Measurements from ENCODE around the gene MEGF11.
"Not testable (repeated sequence)": the region's sequence is repeated elsewhere in the genome, so short reads cannot be mapped to it uniquely, and the experiment has no call there.

Gene MEGF11

DNA sequence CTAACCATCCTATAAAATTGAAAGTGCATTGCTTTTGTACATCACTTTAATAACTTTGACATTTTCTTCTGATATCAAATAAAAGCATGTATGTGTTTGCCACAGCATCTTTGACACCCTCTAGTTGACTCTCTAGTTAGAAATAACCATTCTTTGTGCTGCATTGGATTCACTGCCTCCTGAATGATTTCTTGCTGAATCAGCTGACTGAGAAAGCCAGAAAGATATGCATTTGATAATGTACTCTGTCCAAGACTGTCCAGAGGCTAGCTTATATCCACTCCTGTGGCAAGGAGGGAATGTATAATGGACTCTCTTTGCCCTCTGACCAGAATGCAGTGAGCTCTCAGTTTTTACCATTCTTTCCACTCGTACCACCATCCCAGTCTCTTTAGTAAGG lies 378.1 kb downstream of the MEGF11 start:
- in situ Hi-C loops (cut with MboI; ENCODE audit: low pct_unique_long_range_greater_than_20kb, low sequenced_read_pairs) = no loop called here
- DNase-seq = no peak

DNA sequence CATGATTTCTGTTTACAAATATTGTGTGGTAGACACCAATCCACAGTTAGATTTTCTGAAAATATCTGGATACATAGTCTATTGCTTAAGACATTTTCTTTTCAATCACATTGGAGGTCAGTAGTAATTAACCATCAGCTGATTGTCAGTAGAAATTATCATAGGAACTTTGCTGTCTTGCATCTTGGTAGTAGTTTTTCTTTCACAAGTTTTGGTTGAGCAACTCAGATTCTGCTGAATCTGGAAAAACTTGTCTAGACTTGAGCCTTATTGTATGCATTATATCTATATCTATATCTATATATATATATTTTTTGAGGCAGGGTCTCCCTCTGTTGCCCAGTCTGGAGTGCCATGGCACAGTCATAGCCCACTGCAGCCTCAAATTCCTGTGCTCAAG lies 380.3 kb downstream of the MEGF11 start:
- no peak for DNase-seq
- in situ Hi-C loops (cut with MboI; ENCODE audit: low pct_unique_long_range_greater_than_20kb, low sequenced_read_pairs) = no loop called here

DNA sequence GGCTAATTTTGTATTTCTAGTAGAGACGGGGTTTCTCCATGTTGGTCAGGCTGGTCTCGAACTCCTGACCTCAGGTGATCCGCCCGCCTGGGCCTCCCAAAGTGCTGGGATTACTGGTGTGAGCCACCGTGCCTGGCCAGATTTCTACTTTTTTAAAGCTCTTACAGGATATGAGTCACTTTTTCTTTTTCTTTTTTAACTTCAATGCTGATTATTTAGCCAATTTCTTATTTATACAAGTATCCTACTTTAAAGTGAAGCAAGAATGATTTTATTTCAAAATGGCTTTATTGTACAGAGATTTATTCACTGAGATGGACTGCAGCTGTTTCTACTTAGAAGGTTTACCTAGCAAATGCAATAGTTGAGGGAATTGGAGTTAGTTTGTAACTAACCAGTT lies 381.0 kb downstream of the MEGF11 start:
- DNase-seq; in situ Hi-C loops (cut with MboI; ENCODE audit: low pct_unique_long_range_greater_than_20kb, low sequenced_read_pairs): not testable (repeated sequence)

DNA sequence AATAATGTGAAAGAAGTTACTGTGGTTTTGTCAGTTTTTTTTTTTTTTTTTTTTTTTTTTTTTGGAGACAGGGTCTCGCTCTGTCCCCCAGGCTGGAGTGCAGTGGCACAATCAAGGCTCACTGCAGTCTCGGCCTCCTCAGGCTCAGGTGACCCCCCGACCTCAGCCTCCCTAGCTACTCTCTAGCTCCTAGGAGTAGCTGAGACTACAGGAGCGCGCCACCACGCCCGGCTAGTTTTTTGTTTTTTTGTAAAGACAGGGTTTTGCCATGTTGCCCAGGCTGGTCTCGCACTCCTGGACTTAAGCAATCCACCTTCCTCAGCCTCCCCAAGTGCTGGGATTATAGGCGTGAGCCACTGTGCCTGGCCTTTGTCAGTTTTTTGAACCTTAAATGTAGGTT lies 381.7 kb downstream of the MEGF11 start:
- DNase-seq; in situ Hi-C loops (cut with MboI; ENCODE audit: low pct_unique_long_range_greater_than_20kb, low sequenced_read_pairs): not testable (repeated sequence)

GRCh38 chr15:65870889-65871533 lies 382.5 kb downstream of the MEGF11 start:
- in situ Hi-C loops (cut with MboI; ENCODE audit: low pct_unique_long_range_greater_than_20kb, low sequenced_read_pairs) = no loop called here
- DNase-seq = peak; percentile 62

GRCh38 chr15:65869954-65870871 lies 383.3 kb downstream of the MEGF11 start:
- in situ Hi-C loops (cut with MboI; ENCODE audit: low pct_unique_long_range_greater_than_20kb, low sequenced_read_pairs) = no loop called here
- DNase-seq = peak; percentile 68

- DNase-seq = peak; percentile 100
- in situ Hi-C loops (cut with MboI; ENCODE audit: low pct_unique_long_range_greater_than_20kb, low sequenced_read_pairs) = no loop called here
Observed at GRCh38 chr15:65869126-65869953, 384.2 kb downstream of the MEGF11 start, which contains the start of gene RAB11A. TSS of gene RAB11A (plus strand) at chr15:65869491. CDS start at chr15:65869586, 95 bp downstream.

DNA sequence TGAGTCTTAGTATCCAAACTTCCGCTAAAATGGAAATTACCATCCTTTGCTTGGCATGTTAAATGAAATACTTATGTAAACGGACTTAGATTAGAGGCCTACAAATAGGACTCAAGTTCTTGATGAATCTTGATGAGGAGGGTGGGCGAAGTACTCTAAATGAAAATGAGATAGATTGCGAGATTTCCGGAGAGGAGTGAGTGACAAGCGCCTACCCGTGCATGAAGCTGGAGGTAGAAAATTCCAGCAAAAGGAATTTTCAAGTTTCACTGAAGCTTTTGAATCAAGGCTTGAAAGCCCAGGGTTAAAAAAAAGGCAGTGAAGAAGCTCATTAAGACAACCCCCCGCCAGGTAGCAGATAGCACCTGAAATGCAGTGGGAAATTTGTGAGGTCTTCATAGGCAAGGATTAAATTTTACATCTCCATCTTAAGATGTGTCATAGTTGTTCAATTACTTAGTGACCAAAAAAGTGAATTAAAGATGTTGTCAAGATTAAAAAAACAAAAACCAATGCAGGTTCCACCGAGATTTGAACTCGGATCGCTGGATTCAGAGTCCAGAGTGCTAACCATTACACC lies 384.9 kb downstream of the MEGF11 start:
- no peak for DNase-seq
- in situ Hi-C loops (cut with MboI; ENCODE audit: low pct_unique_long_range_greater_than_20kb, low sequenced_read_pairs) = no loop called here

DNA sequence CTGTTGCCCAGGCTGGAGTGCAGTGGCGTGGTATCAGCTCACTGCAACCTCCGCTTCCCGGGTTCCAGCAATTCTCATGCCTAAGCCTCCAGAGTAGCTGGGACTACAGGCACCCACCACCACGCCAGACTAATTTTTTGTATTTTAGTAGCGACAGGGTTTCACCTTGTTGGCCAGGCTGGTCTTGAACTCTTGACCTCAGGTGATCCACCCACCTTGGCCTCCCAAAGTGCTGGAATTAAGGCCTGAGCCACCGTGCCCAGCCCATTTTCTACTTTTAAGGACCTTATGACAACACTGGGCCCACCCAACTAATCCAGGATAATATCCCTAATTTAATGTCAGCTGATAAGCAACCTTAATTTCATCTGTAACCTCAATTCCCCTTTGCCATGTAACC lies 385.6 kb downstream of the MEGF11 start:
- DNase-seq; in situ Hi-C loops (cut with MboI; ENCODE audit: low pct_unique_long_range_greater_than_20kb, low sequenced_read_pairs): not testable (repeated sequence)

DNA sequence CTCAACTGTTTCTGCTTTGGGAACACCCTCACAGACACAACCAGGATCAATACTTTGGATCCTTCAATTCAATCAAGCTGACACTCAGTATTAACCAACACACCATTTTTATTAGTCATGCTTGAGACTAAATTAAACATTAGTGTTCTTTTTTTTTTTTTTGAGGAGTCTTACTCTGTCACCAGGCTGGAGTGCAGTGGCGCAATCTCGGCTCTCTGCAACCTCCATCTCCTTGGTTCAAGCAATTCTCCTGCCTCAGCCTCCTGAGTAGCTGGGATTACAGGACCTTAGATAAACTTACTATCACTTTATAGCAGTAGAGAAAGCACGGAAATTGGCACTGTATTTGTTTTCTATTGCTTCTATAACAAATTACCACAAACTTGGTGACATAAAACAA lies 386.3 kb downstream of the MEGF11 start:
- DNase-seq = no peak
- in situ Hi-C loops (cut with MboI; ENCODE audit: low pct_unique_long_range_greater_than_20kb, low sequenced_read_pairs) = no loop called here

DNA sequence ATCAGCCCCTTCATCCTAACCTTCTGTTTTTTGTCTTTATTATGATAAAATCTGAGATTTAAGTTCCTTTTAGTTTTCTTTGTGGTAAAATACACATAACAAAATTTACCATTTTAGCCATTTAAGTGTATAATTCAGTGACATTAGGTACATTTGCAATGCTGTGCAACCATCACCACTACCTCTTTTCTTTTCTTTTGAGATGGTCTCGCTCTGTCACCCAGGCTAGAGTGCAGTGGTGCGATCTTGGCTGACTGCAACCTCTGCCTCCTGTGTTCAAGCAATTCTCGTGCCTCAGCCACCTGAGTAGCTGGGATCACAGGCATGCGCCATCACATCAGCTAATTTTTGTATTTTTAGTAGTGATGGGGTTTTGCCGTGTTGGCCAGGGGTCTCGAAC lies 390.4 kb downstream of the MEGF11 start:
- in situ Hi-C loops (cut with MboI; ENCODE audit: low pct_unique_long_range_greater_than_20kb, low sequenced_read_pairs) = no loop called here

DNA sequence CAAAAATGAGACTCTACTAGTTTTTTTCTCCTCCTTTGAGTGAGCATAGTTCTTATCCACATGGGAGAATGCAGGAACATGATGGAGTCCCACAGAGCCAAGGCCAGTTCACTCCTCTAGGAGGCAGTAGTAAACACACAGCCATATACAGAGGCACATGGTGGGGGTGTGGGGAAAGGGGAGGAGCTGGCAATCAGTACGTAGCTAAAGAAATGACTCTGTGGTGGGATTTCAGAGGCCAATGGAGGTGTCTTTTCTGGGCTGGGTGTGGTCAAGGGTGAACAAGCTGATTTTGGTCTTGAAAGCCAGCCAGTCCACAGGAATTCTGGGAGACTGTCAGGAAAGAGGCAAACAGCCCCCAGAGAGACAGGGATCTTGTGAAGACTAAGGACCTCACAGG lies 390.9 kb downstream of the MEGF11 start:
- in situ Hi-C loops (cut with MboI; ENCODE audit: low pct_unique_long_range_greater_than_20kb, low sequenced_read_pairs) = no loop called here
- DNase-seq = peak; percentile 97

More for the DNA sequence above, 390.4 kb downstream of the MEGF11 start:
- DNase-seq = no peak

GRCh38 chr15:65857718-65858402 lies 395.7 kb downstream of the MEGF11 start:
- DNase-seq = peak; percentile 56
- in situ Hi-C loops (cut with MboI; ENCODE audit: low pct_unique_long_range_greater_than_20kb, low sequenced_read_pairs) = no loop called here

DNA sequence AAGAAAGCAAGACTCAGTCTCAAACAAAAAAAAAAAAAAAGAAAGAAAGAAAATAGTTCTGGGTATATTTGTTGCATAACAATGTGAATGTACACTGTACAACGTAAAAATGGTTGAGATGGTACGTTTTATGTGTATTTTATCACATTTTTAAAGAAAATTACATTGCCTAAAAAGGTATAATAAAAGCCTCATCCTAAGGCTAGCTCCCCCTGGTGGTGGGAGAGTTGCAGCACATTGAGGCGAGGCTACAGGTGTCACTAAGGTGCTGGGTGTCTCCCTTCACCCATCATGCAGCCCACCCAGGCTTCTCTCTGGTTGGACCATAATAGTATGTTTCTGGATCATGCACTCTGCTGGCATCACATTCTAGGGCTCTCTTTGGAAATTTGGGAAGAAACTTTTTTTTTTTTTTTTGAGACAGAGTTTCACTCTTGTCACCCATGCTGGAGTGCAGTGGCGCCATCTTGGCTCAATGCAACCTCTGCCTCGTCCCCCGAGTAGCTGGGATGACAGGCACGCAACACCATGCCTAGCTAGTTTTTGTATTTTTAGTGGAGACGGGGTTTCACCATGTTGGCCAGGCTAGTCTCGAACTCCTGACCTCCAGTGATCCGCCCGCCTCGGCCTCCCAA lies 396.6 kb downstream of the MEGF11 start:
- in situ Hi-C loops (cut with MboI; ENCODE audit: low pct_unique_long_range_greater_than_20kb, low sequenced_read_pairs) = no loop called here

DNA sequence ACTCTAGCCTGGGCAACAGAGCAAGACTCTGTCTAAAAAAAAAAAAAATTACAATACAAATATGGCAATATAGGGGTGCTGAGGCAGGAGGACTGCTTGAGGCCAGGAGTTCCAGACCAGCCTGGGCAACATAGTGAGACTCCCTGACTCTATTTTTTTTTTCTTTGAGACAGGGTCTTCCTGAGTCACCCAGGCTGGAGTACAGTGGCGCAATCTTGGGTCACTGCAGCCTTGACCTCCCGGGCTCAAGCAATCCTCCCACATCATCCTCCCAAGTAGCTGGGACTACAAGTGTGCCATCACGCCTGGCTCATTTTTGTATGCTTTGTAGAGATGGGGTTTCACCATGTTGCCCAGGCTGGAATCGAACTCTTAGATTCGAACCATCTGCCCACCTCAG lies 401.6 kb downstream of the MEGF11 start:
- no peak for DNase-seq
- in situ Hi-C loops (cut with MboI; ENCODE audit: low pct_unique_long_range_greater_than_20kb, low sequenced_read_pairs) = no loop called here

More for the DNA sequence above, 396.6 kb downstream of the MEGF11 start:
- peak; percentile 79 for DNase-seq

DNA sequence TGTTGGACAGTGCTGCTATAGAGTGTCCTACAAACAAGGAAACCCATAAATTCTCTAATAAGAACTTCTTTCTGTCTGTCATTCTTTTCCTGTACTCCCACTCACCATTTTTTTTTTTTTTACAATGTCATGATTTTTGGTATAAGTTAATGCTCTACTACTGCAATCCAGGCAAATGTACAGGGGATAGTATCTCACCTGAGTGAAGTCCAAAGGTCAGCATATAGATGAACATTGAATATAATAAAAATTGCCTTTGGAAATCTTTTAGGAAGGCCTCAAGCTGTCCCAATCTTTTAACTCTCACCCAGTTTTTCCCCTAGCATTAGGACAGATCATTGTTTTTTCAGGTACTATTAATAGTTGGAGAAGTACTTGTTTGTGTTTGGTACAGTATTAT lies 405.6 kb downstream of the MEGF11 start:
- in situ Hi-C loops (cut with MboI; ENCODE audit: low pct_unique_long_range_greater_than_20kb, low sequenced_read_pairs) = no loop called here

GRCh38 chr15:65845826-65846519 lies 407.6 kb downstream of the MEGF11 start:
- in situ Hi-C loops (cut with MboI; ENCODE audit: low pct_unique_long_range_greater_than_20kb, low sequenced_read_pairs) = no loop called here
- DNase-seq = no peak

More for the DNA sequence above, 405.6 kb downstream of the MEGF11 start:
- DNase-seq = no peak

Data from KBM-7 (cell line).